ENCODE measurements around the gene H2AZ2. TPM values are rescaled to one million over a fixed set of nuclear protein-coding genes. Genes with fewer than 3 reads are reported as not detected.

The H2AZ2 gene
- total RNA-seq, 4 donors from 2014 or later = 65.2 to 124 (median 99.8) TPM

DNA sequence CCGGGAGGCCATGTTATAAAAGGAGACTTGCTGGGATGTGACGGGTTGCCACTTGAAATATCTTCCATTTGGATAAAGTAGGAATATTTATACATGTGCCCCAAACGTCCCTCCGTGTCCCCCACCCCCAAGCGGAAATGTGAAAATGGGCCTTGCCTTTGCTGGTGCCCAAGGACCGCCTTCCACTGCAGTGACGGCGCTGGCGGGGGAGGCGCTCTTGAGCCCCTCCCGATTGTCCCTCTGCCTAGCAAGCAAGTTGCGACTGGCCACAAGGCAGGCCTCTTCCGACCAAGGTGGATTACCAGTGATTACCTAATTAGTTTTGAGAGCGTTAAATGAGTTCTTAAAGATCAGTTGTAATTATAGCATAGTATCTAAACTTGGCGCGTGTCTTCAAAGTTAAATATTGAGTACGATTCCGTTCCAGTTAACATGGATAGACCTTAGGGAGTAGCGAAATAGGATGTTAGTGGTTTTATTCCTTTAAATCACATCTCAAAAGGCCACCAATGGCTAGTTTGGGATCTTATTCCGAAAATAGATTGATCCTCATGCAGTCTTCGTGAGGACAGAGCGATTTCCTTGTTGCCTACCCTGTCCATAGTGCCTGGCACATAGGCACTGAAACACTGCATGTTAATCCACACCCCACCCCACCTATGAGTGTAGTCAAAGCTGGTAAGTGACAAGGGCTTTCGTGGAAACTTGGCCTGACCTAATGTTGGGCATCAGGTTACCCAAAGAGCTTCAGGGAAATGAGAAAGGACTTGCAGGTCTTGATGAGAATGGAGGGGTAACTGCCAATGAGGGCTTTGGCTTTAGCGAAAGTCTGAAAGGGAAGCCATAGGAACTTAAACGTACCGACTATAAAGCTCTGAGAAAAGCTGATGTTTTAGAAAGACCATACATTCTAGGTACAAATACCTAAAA, 50.3 kb downstream of the H2AZ2 start:
- 0 to 1% methylated on average over 21 to 23 of the region's 26 CpGs for WGBS, 2 donors
- Histone ChIP-seq H3K9me3 (no peaks in the 10 kb centered on the region), H3K27me3 (no peaks in the 10 kb centered on the region), H3K4me3 (peak overlapping the region; percentile 62 to 89 (median 74)), H3K36me3 (peaks cover 20 to 42% (median 24%) of the 10 kb centered on the region in 3 donors), H3K27ac (peak overlapping the region; percentile 95 to 99 (median 98)), H3K4me1 (peaks cover 7 to 43% (median 17%) of the 10 kb centered on the region in 3 donors)
- intact Hi-C loops (cut with DNase I) = no loop called here
- TF ChIP-seq, protein P1, sequence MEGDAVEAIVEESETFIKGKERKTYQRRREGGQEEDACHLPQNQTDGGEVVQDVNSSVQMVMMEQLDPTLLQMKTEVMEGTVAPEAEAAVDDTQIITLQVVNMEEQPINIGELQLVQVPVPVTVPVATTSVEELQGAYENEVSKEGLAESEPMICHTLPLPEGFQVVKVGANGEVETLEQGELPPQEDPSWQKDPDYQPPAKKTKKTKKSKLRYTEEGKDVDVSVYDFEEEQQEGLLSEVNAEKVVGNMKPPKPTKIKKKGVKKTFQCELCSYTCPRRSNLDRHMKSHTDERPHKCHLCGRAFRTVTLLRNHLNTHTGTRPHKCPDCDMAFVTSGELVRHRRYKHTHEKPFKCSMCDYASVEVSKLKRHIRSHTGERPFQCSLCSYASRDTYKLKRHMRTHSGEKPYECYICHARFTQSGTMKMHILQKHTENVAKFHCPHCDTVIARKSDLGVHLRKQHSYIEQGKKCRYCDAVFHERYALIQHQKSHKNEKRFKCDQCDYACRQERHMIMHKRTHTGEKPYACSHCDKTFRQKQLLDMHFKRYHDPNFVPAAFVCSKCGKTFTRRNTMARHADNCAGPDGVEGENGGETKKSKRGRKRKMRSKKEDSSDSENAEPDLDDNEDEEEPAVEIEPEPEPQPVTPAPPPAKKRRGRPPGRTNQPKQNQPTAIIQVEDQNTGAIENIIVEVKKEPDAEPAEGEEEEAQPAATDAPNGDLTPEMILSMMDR (IDR thresholded peaks at IDR 0.05) = peak in 5 of 6 experiments; percentile 27 to 49 (median 37)
- TF ChIP-seq POLR2A (IDR thresholded peaks at IDR 0.05) = peak in 2 of 4 donors; percentile 38 to 72
- DNase-seq = peak; percentile 44

DNA sequence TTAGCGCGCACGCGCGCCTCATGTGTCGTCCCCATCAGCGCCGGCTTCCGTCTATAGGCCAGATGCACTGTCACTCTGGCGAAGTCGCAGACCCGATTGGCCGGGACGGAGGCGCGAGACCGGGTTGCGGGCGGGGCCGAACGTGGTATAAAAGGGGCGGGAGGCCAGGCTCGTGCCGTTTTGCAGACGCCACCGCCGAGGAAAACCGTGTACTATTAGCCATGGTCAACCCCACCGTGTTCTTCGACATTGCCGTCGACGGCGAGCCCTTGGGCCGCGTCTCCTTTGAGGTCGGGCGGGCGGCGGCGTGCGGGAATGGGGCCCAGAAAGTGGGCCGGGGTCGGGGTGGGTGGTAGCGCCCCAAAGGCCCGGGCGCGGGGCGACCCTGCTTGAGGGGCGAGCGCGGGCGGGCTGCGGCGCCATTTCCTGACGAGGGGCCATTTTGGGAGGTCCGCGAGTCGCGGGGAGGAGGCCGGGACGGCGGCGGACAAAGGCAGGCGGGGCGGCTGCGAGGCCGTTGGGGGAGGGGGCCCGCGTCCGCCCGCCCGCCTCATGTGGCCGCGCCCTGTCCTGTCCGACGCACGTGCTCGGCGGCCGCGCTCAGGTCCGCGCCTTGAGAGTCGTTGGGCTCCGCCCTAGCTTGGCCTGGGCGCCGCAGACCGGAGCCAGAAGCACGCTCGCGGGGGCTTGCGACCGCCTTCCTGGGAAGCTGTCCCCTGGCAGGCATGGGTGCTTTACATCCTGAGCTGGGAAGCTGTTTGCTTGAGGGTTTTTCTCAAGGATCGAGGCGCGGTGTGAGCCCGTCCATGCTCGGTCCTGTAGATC, 51.2 kb downstream of the H2AZ2 start, which contains the start of gene PPIA:
PPIA (plus strand) TSS at position 178 of the 825 bp plus-strand sequence; CDS start at position 222, 44 bp downstream.
- intact Hi-C loops (cut with DNase I) = no loop called here

DNA sequence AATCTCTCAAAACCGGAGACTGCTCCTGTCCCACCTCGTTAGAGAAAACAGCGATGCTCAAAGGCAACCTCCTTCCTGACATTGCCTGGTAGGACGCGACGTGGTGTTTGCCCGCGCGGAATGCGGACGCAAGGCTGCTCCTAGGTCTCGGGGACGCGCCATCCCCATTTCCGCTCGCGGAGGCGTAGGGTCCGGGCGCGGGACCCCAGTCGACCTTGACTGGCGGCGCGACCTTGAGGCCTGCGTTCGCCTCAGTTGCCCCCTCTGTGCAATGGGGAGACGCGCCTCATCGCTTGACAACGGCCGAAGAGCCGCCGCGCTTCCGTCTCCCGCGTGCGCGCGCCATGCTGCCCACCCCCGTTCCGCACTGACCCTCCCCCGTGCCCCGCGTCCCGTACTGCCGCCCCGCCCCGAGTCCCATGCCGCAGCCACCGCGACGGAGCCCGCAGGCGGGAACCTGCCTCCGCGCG, 51.8 kb downstream of the H2AZ2 start:
- H3K9me3 ChIP-seq = no peaks in the 10 kb centered on the region
- H3K4me3 ChIP-seq = peak overlapping the region; percentile 62 to 89 (median 74)
- H3K27me3 ChIP-seq = no peaks in the 10 kb centered on the region
- DNase-seq = no peak
- intact Hi-C loops (cut with DNase I) = no loop called here
- peak overlapping the region; percentile 95 to 99 (median 98) for H3K27ac ChIP-seq
- TF ChIP-seq, protein P1 (IDR thresholded peaks at IDR 0.05) = no peak
- TF ChIP-seq POLR2A (IDR thresholded peaks at IDR 0.05) = no peak
- H3K4me1 ChIP-seq = peaks cover 7 to 43% (median 17%) of the 10 kb centered on the region in 3 donors
- WGBS, 2 donors = 0% methylated on average over 3 to 12 of the region's 59 CpGs
- peaks cover 12 to 27% (median 16%) of the 10 kb centered on the region in 3 donors for H3K36me3 ChIP-seq

More for the DNA sequence above, 51.2 kb downstream of the H2AZ2 start, which contains the start of gene PPIA:
- peaks cover 13 to 34% (median 18%) of the 10 kb centered on the region in 3 donors for H3K36me3 ChIP-seq
- peak within 1 kb of the TSS; percentile 62 to 89 (median 74) for H3K4me3 ChIP-seq
- no peaks in the 10 kb centered on the region for H3K9me3 ChIP-seq
- DNase-seq = peak; percentile 87
- H3K27me3 ChIP-seq = no peaks in the 10 kb centered on the region
- peak in 3 of 4 donors; percentile 72 to 94 (median 90) for TF ChIP-seq POLR2A (IDR thresholded peaks at IDR 0.05)
- TF ChIP-seq, protein P1 (IDR thresholded peaks at IDR 0.05) = no peak
- H3K27ac ChIP-seq = peak within 1 kb of the TSS; percentile 95 to 99 (median 98)
- 0% methylated on average over 1 to 4 of the region's 99 CpGs for WGBS, 2 donors
- H3K4me1 ChIP-seq = peaks cover 7 to 43% (median 17%) of the 10 kb centered on the region in 3 donors

DNA sequence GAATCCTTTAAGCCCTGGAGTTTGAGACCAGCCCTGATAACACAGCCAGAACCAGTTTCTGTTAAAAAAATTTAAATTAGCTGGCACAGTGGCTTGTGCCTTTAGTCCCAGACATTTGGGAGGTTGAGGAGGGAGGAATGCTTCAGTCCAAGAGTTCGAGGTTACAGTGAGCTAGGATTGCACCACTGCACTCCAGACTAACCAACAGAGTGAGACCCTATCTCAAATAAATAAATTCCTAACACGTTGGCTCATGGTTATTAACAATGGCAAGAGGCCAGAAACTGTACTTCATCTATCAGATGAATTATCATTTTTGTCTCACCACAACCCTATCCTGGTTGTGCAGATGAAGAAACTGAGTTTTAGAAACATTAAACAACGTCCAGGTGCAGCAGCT, 53.6 kb downstream of the H2AZ2 start:
- Histone ChIP-seq H3K27ac (no peak overlapping the region), H3K27me3 (no peaks in the 10 kb centered on the region), H3K4me3 (no peak overlapping the region), H3K9me3 (no peaks in the 10 kb centered on the region), H3K4me1 (peaks cover 7 to 30% (median 13%) of the 10 kb centered on the region in 3 donors), H3K36me3 (peaks cover 0 to 10% (median 0%) of the 10 kb centered on the region in 3 donors)
- 31 to 52% methylated on average over 2 to 3 of the region's 3 CpGs for WGBS, 2 donors
- no peak for DNase-seq
- intact Hi-C loops (cut with DNase I) = no loop called here
- TF ChIP-seq, protein P1 (IDR thresholded peaks at IDR 0.05) = no peak
- TF ChIP-seq POLR2A (IDR thresholded peaks at IDR 0.05) = no peak
